Stimulated activated CD8-positive, alpha-beta memory T cell treated with anti-CD3 and anti-CD28 coated beads, Interleukin-7, amount 100 ng/mL, for 48 hours (primary cell): ENCODE results near the gene AKR1C2.
"Not testable (repeated sequence)": the region's sequence is repeated elsewhere in the genome, so short reads cannot be mapped to it uniquely, and the experiment has no call there.

Experiments used
- DNase-seq, 2 donors: peaks; one replicate each; pipeline ENCODE4 v3.0.0-alpha.2; 2020; ENCODE audit warnings: low read depth in 1 of 2; ENCODE audit errors: extremely low read depth in 1 of 2

The AKR1C2 gene

DNA sequence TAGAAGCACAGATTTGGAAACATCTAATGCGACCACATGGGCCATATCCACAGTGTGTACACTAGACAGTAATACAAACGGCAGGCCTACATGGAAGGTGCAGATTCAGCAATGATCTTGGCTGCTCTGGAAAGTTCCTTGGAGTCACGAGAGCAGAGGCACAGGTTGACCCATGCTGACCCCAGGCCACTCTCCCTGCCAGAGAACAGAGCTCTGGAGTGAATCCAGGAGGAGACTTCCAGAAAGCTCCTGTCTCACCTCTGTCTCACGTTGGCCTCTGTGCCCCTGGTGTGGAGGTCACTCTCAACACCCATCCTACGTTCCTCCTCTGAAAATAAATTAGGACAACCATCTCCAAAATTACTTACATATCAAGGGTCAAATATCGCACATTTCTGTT, 12.2 kb downstream of the AKR1C2 start:
- DNase-seq, result not testable (repeated sequence)

DNA sequence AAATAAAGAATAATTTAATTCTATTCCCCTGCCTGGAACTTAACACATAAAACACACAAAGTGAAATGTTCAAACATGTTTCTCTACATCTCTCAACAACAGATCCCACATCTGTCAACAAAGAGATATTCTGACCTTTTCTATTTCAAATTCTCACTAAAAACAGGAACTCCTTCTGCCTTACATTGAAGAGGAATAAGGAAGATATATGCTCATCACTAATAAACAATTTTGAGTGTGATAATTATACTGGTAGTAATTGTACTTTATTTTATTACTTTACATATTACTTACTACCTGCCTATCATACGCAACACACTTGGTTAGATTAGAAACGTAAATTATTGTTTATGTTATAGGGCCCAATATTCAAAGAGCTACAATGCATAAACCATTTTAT, 13.4 kb downstream of the AKR1C2 start:
- DNase-seq, result no peak

DNA sequence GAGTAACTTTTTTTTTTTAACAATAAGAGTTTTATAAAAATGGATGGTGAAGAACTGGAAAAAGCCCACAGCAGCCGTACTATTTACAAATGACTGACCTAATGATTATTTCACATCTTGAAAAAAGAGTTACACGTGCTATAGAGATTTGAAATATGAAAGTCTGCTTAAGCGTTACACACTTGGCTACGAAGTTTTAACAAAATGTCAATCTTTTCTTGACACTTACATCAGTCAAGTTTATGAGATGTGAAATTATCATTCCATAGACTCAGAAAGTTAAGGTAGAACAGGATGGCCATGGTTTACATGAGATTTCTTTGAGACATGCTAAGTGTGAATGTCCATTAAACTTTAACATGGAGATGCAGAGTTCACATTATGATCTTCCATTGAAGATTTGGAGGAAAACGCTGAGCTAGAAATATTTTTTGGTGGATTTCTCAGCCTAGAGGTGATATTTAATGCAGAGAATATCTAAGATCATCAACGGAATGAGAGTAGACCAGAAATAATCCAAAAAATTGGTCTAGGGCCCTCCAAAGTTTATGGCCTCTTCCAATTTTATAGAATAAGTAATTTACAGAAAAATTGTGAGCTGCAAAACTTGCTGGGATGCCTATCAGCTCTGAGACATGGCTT, 15.5 kb downstream of the AKR1C2 start:
- not testable (repeated sequence) for DNase-seq

DNA sequence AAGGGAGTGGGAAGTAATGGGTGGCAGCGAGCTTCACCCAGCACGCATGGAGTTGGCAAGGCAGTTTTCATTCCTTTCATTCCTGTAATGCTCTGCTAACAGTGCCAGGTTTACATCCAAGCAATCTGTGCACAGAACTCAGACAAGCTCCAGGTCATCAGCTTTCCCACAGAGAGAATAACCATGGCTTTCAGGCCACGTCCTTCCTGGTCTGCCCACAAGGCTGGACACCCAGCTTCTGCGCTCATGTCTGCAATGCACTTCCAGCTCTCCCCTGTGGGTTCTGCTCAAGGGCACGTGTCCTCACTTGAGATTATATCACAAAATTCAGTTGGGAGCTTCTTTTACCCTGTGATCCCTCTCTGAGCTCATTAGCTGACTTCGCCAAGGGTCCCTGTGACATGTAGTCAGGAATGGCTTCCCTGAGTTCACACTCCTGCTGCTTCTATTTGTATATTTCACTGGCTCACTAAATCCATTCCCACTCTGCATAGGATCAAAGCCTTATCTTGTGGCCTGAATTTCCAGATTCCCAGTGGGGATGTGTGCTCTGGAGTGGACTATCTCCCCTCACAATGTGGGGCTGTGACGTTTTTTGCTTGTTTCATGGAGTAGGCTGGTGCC, 18.6 kb downstream of the AKR1C2 start:
- DNase-seq, result no peak

DNA sequence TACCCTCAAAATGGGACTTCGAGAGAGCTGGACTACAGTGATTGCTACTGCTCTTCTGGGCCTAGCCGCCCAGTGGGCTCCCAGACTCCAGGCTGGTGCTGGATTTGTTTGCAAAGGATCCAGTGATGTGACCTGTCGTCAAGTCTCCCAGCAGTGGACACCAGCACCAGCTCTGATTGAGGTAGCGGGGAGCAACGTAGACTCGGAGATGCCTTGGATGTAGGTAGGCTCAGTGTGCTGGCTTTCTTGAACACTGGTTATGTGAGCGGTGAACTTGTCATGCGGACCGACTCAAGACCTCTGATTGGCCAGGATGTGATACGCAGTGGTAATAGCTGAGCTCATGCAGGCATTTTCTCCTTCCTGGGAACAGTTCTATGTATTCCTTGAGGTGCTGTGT, 19.4 kb downstream of the AKR1C2 start:
- DNase-seq, result no peak

DNA sequence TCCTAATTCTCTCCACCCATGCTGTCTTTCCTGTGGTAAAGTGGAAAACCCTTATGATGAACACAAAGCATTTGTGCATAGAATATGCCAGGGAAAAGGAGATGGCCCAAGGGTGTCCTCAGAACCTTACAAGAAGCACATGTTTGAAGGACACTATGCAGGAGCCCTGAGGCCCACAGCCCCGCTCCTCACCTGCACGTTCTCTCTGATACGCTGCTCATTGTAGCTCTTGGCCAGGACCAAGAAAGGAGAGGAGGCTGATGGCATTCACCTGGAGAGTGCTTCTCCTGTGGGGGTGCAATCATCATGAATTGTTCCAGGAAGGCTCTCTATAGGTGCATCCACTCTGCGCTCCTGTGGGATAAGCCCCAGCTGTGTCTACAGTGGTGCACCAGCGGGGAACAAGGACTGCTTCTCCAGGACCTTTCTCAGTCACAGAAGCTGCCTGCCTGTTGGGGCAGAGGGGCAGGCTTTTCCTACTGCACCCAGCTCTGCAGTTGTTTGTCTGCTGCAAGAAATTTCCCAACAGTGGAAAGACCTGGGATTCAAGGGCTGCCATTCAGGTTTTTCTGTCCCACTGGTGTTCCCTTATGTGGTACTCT, 19.9 kb downstream of the AKR1C2 start:
- DNase-seq, result no peak

DNA sequence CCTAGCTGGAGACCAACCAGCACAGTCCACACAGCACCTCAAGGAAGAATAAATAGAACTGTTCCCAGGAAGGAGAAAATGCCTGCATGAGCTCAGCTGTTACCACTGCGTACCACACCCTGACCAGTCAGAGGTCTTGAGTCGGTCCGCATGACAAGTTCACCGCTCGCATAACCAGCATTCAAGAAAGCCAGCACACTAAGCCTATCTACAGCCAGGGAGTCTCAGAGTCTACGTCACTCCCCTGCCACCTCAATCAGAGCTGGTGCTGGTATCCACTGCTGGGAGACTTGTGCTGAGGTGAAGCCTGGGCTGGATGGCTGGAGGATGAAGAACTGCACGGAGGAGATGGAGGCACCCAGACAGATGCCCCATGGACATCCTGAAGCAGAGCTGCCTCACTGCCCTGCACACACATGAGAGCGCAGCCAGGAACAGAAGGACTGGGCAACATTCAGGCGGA, 20.9 kb downstream of the AKR1C2 start:
- DNase-seq, result no peak

DNA sequence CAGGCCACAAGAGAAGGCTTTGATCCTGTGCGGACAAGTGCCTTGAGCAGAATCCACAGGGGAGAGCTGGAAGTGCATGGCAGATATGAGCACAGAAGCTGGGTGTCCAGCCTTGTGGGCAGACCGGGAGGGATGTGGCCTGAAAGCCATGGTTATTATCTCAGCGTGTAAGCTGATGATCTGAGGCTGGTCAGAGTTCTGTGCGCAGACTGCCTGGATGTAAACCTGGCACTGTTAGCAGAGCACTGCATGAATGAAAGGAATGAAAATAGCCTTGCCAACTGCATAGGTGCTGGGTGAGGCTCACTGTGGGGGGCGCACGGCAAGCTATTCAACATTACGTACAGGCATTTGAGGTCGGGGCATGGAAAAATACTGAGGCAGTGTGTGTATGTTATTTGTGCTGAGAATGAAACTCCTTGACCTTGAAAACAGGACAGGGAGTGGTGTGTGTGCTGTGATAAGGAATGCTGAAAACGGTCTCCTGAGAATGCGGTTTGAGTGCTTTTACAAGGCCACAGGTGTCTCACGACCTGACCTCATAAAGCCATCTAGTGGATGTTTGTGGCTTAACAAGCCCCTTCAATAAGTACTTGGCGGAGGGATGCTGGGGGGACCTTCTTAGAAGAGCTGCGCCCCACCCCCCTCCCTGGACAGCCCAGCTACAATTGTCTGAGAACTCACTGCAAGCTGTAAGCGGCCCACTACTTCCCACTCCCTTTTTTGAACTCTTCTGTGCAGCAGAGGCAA, 21.8 kb downstream of the AKR1C2 start:
- no peak for DNase-seq

DNA sequence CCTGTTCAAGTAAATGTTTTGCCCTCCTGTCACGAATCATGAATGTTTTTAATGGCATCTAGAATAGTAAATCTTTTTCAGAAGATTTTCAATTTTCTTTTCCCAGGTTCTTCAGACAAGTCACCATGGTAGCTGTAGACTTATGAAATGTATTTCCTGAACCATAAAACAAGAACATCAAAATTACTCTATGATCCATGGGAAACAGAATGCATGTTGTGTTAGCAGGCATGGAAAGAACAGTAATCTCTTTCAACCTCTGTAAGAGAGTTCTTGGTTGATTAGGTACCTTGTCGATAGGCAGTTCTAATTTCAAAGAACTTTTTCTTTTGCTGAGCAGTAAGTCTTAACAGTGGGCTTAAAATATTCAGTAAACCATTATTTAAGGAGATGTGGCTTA, 22.9 kb downstream of the AKR1C2 start:
- no peak for DNase-seq

DNA sequence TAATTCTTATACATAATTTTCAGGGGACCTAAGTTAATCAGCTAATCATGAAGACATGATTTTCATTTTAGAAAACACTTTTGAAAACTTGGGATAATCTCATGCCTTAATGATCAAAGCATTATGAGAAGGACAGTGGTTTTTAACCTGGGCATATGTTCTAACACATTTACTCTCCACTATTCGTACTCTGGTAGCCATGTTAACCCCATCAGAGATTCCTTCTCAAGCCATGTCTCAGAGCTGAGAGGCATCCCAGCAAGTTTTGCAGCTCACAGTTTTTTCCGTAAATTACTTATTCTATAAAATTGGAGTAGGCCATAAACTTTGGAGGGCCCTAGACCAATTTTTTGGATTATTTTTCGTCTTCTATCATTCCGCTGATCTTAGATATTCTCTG, 24.8 kb downstream of the AKR1C2 start:
- DNase-seq, result no peak

DNA sequence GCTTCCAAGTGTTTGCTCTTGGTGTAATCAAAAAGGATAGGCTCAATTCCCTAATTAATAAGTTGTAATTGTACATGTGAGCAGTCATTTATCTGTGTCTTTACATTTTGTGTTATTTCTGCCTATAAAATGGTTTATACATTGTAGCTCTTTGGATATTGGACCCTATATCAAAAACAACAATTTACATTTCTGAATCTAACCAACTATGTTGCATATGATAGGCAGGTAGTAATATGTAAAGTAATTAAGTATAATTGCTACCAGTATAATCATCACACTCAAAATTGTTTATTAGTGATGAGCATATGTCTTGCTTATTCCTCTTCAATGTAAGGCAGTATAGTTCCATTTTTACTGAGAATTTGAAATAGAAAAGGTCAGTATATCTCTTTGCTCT, 26.6 kb downstream of the AKR1C2 start:
- DNase-seq, result no peak

DNA sequence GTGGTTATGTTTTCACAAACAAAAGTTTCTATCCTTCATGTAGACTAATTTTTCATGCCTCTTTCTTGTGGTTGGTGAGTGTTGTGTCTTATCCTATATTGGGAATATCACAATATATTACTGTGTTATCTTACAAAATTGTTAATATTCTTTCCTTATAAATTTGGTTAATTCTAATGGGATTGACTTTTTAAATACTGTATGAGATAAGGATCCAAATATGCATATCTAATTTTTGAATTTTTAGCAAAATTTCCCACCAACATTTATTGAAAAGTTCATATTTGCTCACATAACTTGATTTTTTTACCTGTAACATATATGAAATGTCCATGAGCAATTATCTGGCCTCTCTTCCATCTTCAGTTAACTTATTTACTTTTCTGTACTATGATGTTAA, 29.3 kb downstream of the AKR1C2 start:
- not testable (repeated sequence) for DNase-seq

DNA sequence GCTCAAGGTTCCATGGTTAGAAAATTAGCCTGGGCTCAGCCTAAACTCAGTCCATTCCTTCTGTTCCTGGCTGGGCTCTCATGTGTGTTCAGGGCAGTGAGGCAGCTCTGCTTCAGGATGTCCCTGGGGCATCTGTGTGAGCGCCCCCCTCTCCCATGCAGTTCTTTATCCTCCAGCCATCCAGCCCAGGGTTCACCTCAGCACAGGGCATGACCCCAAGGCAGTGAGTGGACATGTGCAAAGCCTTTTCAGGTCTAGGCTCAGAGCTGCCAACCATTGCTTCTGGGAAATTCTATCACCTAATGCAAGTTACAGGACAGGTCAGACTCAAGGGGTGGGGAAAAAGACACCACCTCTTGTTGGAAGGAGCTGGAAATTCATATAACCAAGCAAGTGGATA, 30.4 kb downstream of the AKR1C2 start:
- not testable (repeated sequence) for DNase-seq

DNA sequence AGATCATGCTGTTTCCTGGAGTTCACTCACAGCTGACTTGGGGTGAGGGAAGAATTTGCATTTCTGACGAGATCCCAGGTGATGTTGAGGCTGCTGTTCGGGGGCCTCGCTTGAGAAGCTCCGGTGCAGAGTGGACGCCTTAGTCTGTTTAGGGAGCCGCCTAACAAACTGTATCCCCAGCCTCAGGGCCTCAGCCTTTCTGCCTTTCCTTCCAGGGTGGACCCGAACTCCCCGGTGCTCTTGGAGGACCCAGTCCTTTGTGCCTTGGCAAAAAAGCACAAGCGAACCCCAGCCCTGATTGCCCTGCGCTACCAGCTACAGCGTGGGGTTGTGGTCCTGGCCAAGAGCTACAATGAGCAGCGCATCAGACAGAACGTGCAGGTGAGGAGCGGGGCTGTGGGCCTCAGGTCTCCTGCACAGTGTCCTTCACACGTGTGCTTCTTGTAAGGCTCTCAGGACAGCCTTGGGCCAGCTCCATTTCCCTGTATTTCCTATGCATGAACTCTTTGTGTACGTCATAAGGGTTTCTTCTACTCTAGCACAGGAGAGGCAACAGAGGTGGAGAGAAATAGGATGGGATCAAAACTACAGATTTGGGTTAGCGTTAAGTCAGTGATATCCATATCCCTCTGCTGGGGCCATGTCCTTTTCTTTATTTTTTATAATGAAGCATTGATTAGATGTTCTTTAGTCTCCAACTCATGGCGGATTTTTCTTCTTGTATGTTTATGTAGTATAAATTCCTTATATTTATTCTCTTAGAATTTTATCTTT, 31.1 kb downstream of the AKR1C2 start:
- DNase-seq, result not testable (repeated sequence)

DNA sequence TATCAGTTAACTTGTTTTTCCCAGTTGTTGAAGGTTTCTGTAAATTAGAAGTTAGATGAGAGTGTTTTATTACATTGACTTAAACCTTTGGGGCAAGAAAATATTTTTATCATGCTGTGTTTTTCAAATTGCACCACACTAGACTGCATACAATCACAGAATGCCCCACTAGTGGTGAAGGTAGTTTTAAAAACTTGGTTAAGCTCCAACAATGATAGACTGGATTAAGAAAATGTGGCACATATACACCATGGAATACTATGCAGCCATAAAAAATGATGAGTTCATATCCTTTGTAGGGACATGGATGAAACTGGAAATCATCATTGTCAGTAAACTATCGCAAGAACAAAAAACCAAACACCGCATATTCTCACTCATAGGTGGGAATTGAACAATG, 33.3 kb downstream of the AKR1C2 start:
- DNase-seq, result not testable (repeated sequence)

DNA sequence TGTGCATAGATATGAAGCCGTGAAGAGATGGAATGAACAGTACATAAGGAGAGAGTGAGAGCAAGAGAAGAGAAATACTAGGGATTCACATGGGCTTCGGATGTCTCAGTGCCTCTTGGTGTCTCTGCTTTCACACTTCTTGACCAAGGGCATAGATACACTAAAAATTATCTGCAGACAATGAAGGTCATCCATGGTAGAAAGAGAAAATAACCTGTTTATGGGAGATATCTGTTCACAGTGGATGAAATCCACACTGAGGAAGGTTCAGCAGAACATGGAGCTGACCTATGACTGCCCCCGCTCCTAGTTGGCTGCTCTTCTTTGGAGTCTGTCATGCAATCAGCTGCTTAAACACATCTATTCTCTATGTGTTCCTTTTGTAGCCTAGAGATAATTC, 34.4 kb downstream of the AKR1C2 start:
- DNase-seq, result not testable (repeated sequence)

DNA sequence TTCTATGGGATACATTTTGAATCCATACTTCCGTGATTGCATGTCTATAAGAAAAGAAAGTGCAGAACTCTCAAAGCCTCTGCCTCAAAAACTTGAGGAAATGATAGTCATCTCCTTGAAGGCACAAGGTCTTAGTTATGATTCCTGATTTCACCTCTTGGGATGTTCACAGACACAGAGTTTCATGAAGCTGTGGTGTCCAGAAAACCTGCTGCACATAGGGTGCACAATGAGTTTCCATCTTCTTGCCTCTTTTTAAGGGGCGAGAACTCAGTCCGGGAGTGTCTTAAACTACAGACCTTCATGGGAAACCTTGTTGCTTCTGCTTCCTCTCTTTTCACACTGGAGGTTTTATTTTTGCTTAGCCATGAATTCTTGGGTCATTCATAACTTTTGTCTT, 36.5 kb downstream of the AKR1C2 start:
- DNase-seq, result not testable (repeated sequence)

DNA sequence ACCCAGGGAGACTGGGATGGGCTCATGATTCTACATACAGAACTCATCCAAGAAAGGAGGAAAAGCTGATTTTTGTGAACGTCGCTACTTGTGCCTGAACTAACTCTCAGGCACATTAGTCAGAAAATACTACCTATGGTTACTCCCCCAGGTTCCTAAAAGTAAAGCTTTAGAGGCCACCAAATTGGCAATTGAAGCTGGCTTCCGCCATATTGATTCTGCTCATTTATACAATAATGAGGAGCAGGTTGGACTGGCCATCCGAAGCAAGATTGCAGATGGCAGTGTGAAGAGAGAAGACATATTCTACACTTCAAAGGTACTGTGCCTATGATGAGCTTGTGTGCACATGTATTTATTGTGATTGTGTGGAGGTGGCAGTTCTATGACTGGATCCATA, 37.9 kb downstream of the AKR1C2 start:
- not testable (repeated sequence) for DNase-seq

DNA sequence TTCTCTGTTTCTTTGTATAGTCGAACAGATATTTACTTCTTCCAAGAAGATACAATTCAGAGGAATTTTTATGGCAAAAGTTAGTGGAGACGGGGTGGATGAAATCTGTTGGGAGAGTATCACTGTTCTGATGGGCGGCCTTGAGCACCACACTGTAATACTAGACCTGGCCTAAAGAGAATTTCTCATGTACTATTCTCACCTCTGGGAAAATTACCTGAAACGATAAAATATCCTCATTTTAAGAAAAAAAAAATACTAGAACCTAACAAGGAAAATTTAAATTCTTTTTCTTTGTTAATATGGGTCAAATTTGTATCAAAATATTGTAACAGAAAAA, 39.9 kb downstream of the AKR1C2 start:
- not testable (repeated sequence) for DNase-seq

DNA sequence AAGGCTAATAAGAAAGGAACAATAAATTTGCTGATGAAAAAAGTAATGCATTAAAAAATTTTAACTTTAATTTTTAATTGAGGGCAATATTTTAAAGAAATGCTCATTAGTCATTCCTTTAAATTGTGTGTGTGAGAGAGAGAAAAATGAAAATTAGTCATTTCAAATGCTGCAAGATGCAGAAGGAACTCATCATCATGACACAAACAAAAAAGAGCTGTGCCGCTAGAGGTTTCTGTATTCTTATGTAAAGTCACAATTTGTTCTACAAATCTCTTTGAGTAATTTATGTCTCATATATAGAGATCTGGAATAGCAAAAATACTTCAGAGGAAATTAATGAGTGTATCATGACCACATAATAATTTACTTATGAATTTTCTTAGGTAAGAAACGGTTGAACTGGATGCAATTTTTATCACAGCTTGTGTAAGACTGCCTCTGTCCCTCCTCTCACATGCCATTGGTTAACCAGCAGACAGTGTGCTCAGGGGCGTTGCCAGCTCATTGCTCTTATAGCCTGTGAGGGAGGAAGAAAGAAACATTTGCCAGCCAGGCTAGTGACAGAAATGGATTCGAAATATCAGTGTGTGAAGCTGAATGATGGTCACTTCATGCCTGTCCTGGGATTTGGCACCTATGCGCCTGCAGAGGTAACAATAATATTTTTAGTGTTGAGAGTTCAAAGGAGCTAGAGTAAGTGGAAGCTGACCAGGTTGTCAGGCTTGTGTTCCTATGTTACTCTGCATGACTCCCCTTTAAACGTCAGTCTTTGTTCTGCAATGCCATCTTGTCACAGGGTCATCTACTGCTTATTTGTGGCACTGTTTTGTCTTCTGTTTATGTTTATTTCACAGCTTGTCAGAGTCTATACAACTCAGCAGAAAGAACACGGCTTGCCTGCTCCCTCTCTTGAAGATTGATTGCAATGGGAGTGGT, 40.5 kb downstream of the AKR1C2 start, which contains the start of gene AKR1C1:
Gene AKR1C1, plus strand, starts transcription at position 540 of the 939 bp plus-strand sequence. Its CDS starts 30 bp downstream, at position 570.
- DNase-seq, result not testable (repeated sequence)
